Fibroblast of villous mesenchyme (primary cell): ENCODE results near the gene SYCP1. TPM values are rescaled to one million over a fixed set of nuclear protein-coding genes. Genes with fewer than 3 reads are reported as not detected.
"Not testable (repeated sequence)": the region's sequence is repeated elsewhere in the genome, so short reads cannot be mapped to it uniquely, and the experiment has no call there.

Experiments
- DNase-seq: peaks from one replicate; pipeline ENCODE4 v3.0.0-alpha.2; 2010; ENCODE audit warnings: low read depth
- H3K4me3 ChIP-seq: 2 replicates; pipeline ENCODE4 v1.5.1; 2011; ENCODE audit warnings: low read depth, mild to moderate bottlenecking, low read length
- total RNA-seq: library from RNA; depleted of rRNA; stranded (reverse); fragments of >200 nt; gene quantifications from 2 replicates; pipeline ENCODE4 v1.2.3, GENCODE V29; 2012
- TF ChIP-seq, protein P1 (sequence below): IDR thresholded peaks from 2 replicates; pipeline ENCODE4 v1.5.1; 2012; ENCODE audit warnings: low read depth, mild to moderate bottlenecking, low read length; ENCODE audit not compliant: insufficient read depth

SYCP1 gene
- total RNA-seq, 1 donor = not detected

DNA sequence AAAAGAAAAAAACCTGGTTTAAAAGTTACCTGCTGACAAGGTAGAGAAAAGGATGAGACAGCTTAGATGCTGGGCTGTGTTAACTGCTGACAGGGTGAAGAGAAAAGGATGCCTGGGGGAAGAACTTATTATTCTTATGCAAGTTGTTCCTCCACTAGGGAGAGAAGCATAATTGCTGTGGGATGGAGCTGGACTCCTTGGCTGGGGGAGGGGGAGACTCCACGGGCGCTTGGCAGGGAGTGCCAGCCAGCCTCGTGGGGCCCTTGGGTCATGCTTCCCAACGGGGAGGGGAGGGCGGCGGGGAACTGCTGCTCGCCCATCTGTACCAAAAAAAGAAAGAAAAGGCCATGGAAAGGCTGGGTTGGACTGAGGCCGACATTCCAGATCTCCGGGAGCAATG, 47.2 kb downstream of the SYCP1 start:
- TF ChIP-seq, protein P1, sequence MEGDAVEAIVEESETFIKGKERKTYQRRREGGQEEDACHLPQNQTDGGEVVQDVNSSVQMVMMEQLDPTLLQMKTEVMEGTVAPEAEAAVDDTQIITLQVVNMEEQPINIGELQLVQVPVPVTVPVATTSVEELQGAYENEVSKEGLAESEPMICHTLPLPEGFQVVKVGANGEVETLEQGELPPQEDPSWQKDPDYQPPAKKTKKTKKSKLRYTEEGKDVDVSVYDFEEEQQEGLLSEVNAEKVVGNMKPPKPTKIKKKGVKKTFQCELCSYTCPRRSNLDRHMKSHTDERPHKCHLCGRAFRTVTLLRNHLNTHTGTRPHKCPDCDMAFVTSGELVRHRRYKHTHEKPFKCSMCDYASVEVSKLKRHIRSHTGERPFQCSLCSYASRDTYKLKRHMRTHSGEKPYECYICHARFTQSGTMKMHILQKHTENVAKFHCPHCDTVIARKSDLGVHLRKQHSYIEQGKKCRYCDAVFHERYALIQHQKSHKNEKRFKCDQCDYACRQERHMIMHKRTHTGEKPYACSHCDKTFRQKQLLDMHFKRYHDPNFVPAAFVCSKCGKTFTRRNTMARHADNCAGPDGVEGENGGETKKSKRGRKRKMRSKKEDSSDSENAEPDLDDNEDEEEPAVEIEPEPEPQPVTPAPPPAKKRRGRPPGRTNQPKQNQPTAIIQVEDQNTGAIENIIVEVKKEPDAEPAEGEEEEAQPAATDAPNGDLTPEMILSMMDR = no peak
- no peak overlapping the region for H3K4me3 ChIP-seq
- DNase-seq = no peak

DNA sequence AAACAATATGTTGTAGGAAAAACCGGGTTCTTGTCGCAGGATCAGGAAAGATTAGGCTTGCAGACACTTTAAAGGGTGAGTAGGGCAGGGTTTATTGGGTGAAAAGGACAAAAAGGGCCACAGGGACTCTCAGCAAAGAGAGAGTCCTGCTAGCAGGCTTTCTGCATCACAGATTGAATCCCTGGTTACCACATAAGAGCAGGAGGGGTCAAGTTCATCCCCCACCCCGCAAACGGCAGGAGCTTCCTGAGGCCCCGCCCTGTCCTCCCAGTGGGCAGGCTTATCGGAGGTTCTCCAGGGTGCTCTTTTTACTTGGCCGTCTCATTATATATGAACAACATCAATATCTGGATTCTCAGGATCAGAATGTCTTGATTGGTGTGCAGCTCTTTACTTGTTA, 47.7 kb downstream of the SYCP1 start:
- DNase-seq = no peak
- TF ChIP-seq, protein P1 = no peak
- H3K4me3 ChIP-seq = no peak overlapping the region

DNA sequence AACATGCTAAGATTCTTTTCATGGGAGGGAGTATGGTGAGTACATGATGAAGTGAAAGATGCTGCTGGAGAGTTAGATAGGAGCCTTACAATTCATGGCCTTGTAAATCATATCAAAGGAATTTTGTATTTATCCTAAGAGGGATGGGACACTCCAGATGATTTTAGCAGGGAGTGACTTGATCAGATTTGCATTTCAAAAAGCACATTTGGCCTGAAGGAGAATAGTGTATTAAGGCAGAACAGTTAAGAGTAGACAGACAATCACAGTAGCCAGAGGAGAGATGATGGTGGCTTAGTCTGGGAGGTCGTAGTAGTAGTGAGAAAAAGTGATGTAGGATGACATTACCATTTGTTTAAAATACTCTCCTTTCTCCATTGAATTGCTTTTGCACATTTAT, 48.8 kb downstream of the SYCP1 start:
- no peak overlapping the region for H3K4me3 ChIP-seq
- DNase-seq = no peak
- TF ChIP-seq, protein P1 = no peak

- DNase-seq, H3K4me3 ChIP-seq: not testable (repeated sequence)
Observed at GRCh38 chr1:114915720-114916119, 61.1 kb downstream of the SYCP1 start.

- no peak overlapping the region for H3K4me3 ChIP-seq
- TF ChIP-seq, protein P1 = no peak
- DNase-seq = no peak
Observed at GRCh38 chr1:114926607-114927006, 71.9 kb downstream of the SYCP1 start.

DNA sequence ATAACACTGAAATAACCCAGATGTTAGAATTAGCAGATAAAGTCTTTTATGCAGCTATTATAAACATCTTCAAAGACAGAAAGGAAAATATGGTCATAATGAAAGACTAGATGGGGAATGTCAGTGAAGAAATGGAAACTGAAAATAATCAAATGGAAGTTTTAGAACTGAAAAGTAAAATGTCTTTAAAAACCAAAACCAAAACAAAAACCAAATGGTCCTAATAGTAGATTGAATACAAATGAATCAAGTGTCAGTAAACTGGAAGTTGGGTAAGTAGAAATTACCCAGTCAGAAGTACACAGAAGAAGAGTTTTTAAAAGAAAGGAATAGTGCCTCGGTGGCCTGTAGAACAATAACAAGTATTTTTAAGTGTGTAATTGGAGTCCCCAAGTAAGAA, 72.7 kb downstream of the SYCP1 start:
- TF ChIP-seq, protein P1 = no peak
- no peak overlapping the region for H3K4me3 ChIP-seq
- no peak for DNase-seq

GRCh38 chr1:114956570-114956969, 101.9 kb downstream of the SYCP1 start:
- peak; percentile 14 for DNase-seq
- TF ChIP-seq, protein P1 = peak; percentile 32
- no peak overlapping the region for H3K4me3 ChIP-seq
